Stomach (tissue), 9 donors: ENCODE measurements around the gene DDX11. TPM values are rescaled to one million over a fixed set of nuclear protein-coding genes. Genes with fewer than 3 reads are reported as not detected.
"Not testable (repeated sequence)": the region's sequence is repeated elsewhere in the genome, so short reads cannot be mapped to it uniquely, and the experiment has no call there.

Experiments used
- DNase-seq, 2 donors: peaks; one replicate each; pipeline versions ENCODE4 v3.0.0 to v3.0.0-alpha.2; 2013 to 2019
- H3K27ac ChIP-seq, 5 donors: fragments of 200-600 bp in 4 of 5; sonication (generic) in 4 of 5; one replicate each; pipeline ENCODE4 v1.5.1; 2013 to 2019; ENCODE audit warnings: mild to moderate bottlenecking in 1 of 5, moderate library complexity in 1 of 5
- H3K27me3 ChIP-seq, 3 donors: fragments of 200-600 bp; sonication (generic); one replicate each; pipeline ENCODE4 v1.5.1; 2017 to 2019; ENCODE audit warnings: mixed run types in 1 of 3
- H3K36me3 ChIP-seq, 4 donors: fragments of 200-600 bp; sonication (generic); 1 replicate in 3 of 4; 2 replicates in 1 of 4; pipeline ENCODE4 v1.5.1; 2016 to 2019
- H3K4me1 ChIP-seq, 4 donors: fragments of 200-600 bp; sonication (generic); one replicate each; pipeline ENCODE4 v1.5.1; 2016 to 2019
- H3K4me3 ChIP-seq, 4 donors: fragments of 200-600 bp; sonication (generic) in 3 of 4; one replicate each; pipeline ENCODE4 v1.5.1; 2016 to 2019; ENCODE audit warnings: mild to moderate bottlenecking in 1 of 4
- H3K9me3 ChIP-seq, 4 donors: fragments of 200-600 bp; sonication (generic); one replicate each; pipeline ENCODE4 v1.5.1; 2016 to 2019
- CTCF ChIP-seq, 7 experiments: fragments of 450-650 bp in 4 of 7; fragments of 200-600 bp in 3 of 7; sonication (generic) in 3 of 7; IDR thresholded peaks; one replicate each; pipeline ENCODE4 v1.5.1; 2016 to 2019; ENCODE audit warnings: antibody characterized with exemption in 7 of 7, control low read depth in 2 of 7, mild to moderate bottlenecking in 1 of 7
- POLR2A ChIP-seq, 4 donors: fragments of 450-650 bp; IDR thresholded peaks; one replicate each; pipeline ENCODE4 v1.6.1; 2016; ENCODE audit warnings: antibody characterized with exemption in 4 of 4, control low read depth in 2 of 4, mild to moderate bottlenecking in 1 of 4, moderate library complexity in 1 of 4
- POLR2AphosphoS5 ChIP-seq, 3 donors: sonication (generic); formaldehyde crosslinking; IDR thresholded peaks; one replicate each; pipeline ENCODE4 v1.6.1; 2016; ENCODE audit warnings: antibody characterized with exemption in 3 of 3
- WGBS, 5 donors: extraction: QIAGEN DNeasy Blood & Tissue Kit in 3 of 5; methylation state at CpG; one replicate each; pipeline versions ENCODE4 v1.1.5 to v1.1.7; 2013 to 2018; 5-methylcytosine and 5-hydroxymethylcytosine counted together
- intact Hi-C: fragments of 100-400 bp; cut with DNase I; formaldehyde crosslinking; loops from one replicate; pipeline ENCODE4 v1.15.1; 2023; ENCODE audit warnings: low total_unique reads
- polyA plus RNA-seq, 3 donors: library from polyadenylated mRNA; stranded (reverse); fragments of 200-250 nt; gene quantifications; one replicate each; pipeline ENCODE4 v1.2.3, GENCODE V29; 2013
- total RNA-seq, 5 donors: library from RNA; depleted of rRNA; stranded (reverse); fragments of >200 nt; gene quantifications; one replicate each; pipeline versions ENCODE4 v1.1.0 to v1.2.3, GENCODE V29; 2014 to 2016
- donor health status: healthy with polysubstance abuse.
- donor health status: Bipolar disorder and iron deficiency.
- donor health status: healthy.

Gene DDX11
- total and polyA plus RNA-seq, 8 donors: 9.1 to 104 (median 23.5) TPM

GRCh38 chr12:31089072-31089471 lies 15.4 kb downstream of the DDX11 start:
- WGBS, 5 donors: 87 to 90% (median 88%) methylated on average over 12 of the region's 12 CpGs
- Histone ChIP-seq H3K27ac (no peak overlapping the region), H3K9me3 (no peaks in the 10 kb centered on the region), H3K4me3 (no peak overlapping the region), H3K4me1 (no peaks in the 10 kb centered on the region), H3K36me3 (peaks cover 31 to 95% (median 53%) of the 10 kb centered on the region in 4 donors), H3K27me3 (no peaks in the 10 kb centered on the region)
- TF ChIP-seq POLR2A (IDR thresholded peaks at IDR 0.05) (no peak), POLR2AphosphoS5 (IDR thresholded peaks at IDR 0.05) (no peak), CTCF (IDR thresholded peaks at IDR 0.05) (no peak)
- intact Hi-C loops: no loop called here
- no peak for DNase-seq

GRCh38 chr12:31091629-31092028 lies 18.0 kb downstream of the DDX11 start:
- intact Hi-C loops, H3K4me1 ChIP-seq, H3K27me3 ChIP-seq, H3K9me3 ChIP-seq, H3K27ac ChIP-seq, DNase-seq, H3K4me3 ChIP-seq: not testable (repeated sequence)
- 85 to 93% (median 91%) methylated on average over 14 to 19 of the region's 19 CpGs; no CpG with 5 or more reads in 1 of the 5 donors for WGBS, 5 donors
- H3K36me3 ChIP-seq: peaks cover 34 to 94% (median 47%) of the 10 kb centered on the region in 4 donors

- intact Hi-C loops, H3K4me3 ChIP-seq, H3K27me3 ChIP-seq, DNase-seq, H3K9me3 ChIP-seq, H3K27ac ChIP-seq, H3K4me1 ChIP-seq: not testable (repeated sequence)
- 87 to 100% (median 92%) methylated on average over 3 to 6 of the region's 8 CpGs for WGBS, 5 donors
- H3K36me3 ChIP-seq: peaks cover 39 to 94% (median 51%) of the 10 kb centered on the region in 4 donors
Observed at GRCh38 chr12:31092718-31093117, 19.1 kb downstream of the DDX11 start.

- H3K4me1 ChIP-seq, intact Hi-C loops, H3K27me3 ChIP-seq, H3K9me3 ChIP-seq, H3K27ac ChIP-seq, DNase-seq, H3K4me3 ChIP-seq: not testable (repeated sequence)
- WGBS, 5 donors: 88 to 94% (median 91%) methylated on average over 18 to 21 of the region's 21 CpGs
- peaks cover 31 to 80% (median 36%) of the 10 kb centered on the region in 4 donors for H3K36me3 ChIP-seq
Observed at GRCh38 chr12:31095080-31095860, 21.6 kb downstream of the DDX11 start.

GRCh38 chr12:31096251-31097065 lies 22.8 kb downstream of the DDX11 start:
- H3K27me3 ChIP-seq, DNase-seq, H3K9me3 ChIP-seq, intact Hi-C loops, H3K4me1 ChIP-seq, H3K4me3 ChIP-seq, H3K27ac ChIP-seq: not testable (repeated sequence)
- H3K36me3 ChIP-seq: peaks cover 32 to 80% (median 41%) of the 10 kb centered on the region in 4 donors
- 91 to 100% (median 96%) methylated on average over 11 to 19 of the region's 19 CpGs for WGBS, 5 donors

GRCh38 chr12:31097819-31098218 lies 24.2 kb downstream of the DDX11 start:
- H3K4me1 ChIP-seq, H3K27me3 ChIP-seq, H3K4me3 ChIP-seq, H3K27ac ChIP-seq, H3K9me3 ChIP-seq, DNase-seq, intact Hi-C loops: not testable (repeated sequence)
- 89 to 98% (median 94%) methylated on average over 4 to 8 of the region's 8 CpGs for WGBS, 5 donors
- H3K36me3 ChIP-seq: peaks cover 20 to 80% (median 37%) of the 10 kb centered on the region in 4 donors

GRCh38 chr12:31098363-31098762 lies 24.7 kb downstream of the DDX11 start:
- 71 to 95% (median 83%) methylated on average over 5 of the region's 5 CpGs for WGBS, 5 donors
- H3K9me3 ChIP-seq, H3K4me3 ChIP-seq, intact Hi-C loops, H3K27me3 ChIP-seq, DNase-seq, H3K4me1 ChIP-seq, H3K27ac ChIP-seq: not testable (repeated sequence)
- H3K36me3 ChIP-seq: peaks cover 20 to 83% (median 37%) of the 10 kb centered on the region in 4 donors

- intact Hi-C loops, H3K27me3 ChIP-seq, DNase-seq, H3K27ac ChIP-seq, H3K4me3 ChIP-seq, H3K9me3 ChIP-seq, H3K4me1 ChIP-seq: not testable (repeated sequence)
- peaks cover 20 to 83% (median 37%) of the 10 kb centered on the region in 4 donors for H3K36me3 ChIP-seq
- 92 to 96% (median 94%) methylated on average over 6 to 9 of the region's 9 CpGs for WGBS, 5 donors
Observed at GRCh38 chr12:31098771-31099170, 25.1 kb downstream of the DDX11 start.

GRCh38 chr12:31099434-31099833 lies 25.8 kb downstream of the DDX11 start:
- H3K27me3 ChIP-seq, H3K9me3 ChIP-seq, DNase-seq, intact Hi-C loops, H3K4me3 ChIP-seq, H3K27ac ChIP-seq: not testable (repeated sequence)
- 41 to 73% (median 69%) methylated on average over 1 to 2 of the region's 2 CpGs for WGBS, 5 donors
- Histone ChIP-seq H3K36me3 (peaks cover 20 to 83% (median 37%) of the 10 kb centered on the region in 4 donors), H3K4me1 (peaks cover 0 to 16% (median 3%) of the 10 kb centered on the region in 4 donors)

GRCh38 chr12:31100503-31101208 lies 27.0 kb downstream of the DDX11 start:
- DNase-seq, H3K27ac ChIP-seq, H3K27me3 ChIP-seq, H3K4me3 ChIP-seq, H3K9me3 ChIP-seq, intact Hi-C loops: not testable (repeated sequence)
- WGBS, 5 donors: 80 to 93% (median 89%) methylated on average over 10 to 26 of the region's 26 CpGs
- peaks cover 0 to 17% (median 3%) of the 10 kb centered on the region in 4 donors for H3K4me1 ChIP-seq
- H3K36me3 ChIP-seq: peaks cover 20 to 78% (median 28%) of the 10 kb centered on the region in 4 donors
